Measurements from ENCODE around the gene ARID4A.

ARID4A gene

DNA sequence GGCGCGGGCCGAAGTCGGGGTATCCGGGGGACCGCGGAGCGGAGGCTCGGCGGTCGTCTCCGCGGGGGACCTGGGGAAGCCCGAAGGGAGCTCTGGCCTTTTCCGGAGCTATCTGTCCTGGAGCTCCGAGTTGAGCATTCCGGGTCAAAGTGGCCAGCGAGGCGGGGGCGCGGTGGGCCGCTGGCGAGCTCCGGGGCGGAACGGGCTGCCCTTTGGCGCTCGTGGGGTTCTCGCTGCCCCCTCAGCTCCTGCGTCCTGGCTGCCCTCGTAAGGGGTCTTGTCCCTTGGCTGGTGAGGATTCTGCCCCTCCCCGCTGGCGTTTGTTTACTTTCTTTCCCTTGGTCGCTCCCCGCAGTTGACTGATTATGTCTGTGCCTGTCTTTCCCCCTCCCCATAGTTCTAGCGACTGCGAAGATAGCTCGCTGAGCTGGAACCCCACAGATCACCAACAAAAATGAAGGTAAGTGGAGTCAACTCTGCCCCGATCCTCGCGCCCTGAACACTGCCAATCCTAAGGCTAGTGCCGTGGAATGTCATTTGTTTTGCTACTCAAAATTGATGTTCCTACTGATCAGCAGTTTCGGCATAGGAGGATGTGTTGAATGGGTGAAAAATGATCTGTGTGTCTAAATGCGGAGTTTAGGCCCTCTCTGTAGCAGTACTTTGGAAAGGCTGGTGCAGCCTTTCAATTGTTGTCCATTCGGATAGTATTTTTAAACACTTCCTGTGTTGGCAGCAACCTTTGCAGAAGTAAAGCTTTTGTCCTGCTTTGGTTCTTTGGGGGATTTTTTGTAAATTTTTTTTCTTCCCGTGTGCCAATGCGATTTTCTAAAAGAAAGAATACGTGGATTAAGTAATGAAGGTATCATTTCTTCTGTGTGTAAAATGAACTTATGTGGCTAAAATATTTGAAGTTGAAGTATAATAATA lies 1.3 kb downstream of the ARID4A start:
- TF ChIP-seq, protein P1, sequence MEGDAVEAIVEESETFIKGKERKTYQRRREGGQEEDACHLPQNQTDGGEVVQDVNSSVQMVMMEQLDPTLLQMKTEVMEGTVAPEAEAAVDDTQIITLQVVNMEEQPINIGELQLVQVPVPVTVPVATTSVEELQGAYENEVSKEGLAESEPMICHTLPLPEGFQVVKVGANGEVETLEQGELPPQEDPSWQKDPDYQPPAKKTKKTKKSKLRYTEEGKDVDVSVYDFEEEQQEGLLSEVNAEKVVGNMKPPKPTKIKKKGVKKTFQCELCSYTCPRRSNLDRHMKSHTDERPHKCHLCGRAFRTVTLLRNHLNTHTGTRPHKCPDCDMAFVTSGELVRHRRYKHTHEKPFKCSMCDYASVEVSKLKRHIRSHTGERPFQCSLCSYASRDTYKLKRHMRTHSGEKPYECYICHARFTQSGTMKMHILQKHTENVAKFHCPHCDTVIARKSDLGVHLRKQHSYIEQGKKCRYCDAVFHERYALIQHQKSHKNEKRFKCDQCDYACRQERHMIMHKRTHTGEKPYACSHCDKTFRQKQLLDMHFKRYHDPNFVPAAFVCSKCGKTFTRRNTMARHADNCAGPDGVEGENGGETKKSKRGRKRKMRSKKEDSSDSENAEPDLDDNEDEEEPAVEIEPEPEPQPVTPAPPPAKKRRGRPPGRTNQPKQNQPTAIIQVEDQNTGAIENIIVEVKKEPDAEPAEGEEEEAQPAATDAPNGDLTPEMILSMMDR (conservative IDR thresholded peaks at IDR 0.05; ENCODE audit: low read depth, low read length), result no peak

DNA sequence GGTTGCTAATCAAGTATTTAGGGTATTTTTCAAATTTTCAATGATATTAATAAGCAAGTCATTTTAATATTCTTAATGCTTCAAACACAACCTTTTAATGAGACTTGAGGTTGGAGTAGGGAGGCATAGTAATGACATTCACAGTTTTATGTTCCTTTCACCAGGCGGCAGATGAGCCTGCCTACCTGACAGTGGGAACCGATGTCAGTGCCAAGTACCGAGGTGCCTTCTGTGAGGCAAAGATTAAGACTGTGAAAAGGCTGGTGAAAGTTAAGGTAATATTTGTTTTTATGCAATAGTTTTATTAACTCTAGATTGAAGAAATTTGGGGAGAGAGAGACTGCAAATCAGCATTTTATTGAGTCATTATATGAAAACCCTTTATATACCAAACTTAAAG lies 3.1 kb downstream of the ARID4A start:
- TF ChIP-seq, protein P1 (conservative IDR thresholded peaks at IDR 0.05; ENCODE audit: low read depth, low read length), result no peak
- no peak overlapping the region for H3K4me3 ChIP-seq (ENCODE audit: low read length)
- no peak for DNase-seq (ENCODE audit: low read depth)

More for the DNA sequence above, 1.3 kb downstream of the ARID4A start:
- no peak for DNase-seq (ENCODE audit: low read depth)
- H3K4me3 ChIP-seq (ENCODE audit: low read length), result peak overlapping the region; percentile 94

DNA sequence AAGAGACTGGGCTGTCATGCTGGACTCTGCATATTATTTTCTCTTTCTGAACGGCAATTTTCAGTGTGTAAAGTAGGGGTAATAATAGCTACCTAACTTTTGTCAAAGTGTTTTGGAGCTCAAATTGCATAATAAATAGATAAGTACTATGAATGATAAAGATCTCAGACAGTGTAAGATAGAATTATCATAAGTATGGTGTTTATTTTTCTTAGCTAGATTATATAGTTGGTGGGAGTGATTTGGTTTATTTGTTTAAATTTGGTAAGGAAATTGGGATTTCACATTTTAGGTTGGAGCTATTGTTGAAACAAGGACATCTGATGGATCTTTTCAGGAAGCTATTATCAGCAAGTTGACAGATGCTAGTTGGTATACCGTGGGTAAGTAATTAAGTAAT lies 7.4 kb downstream of the ARID4A start:
- no peak for DNase-seq (ENCODE audit: low read depth)

GRCh38 chr14:58307597-58308316 lies 9.4 kb downstream of the ARID4A start:
- TF ChIP-seq, protein P1 (conservative IDR thresholded peaks at IDR 0.05; ENCODE audit: low read depth, low read length), result no peak
- DNase-seq (ENCODE audit: low read depth), result no peak
- H3K4me3 ChIP-seq (ENCODE audit: low read length), result no peak overlapping the region

More for the DNA sequence above, 7.4 kb downstream of the ARID4A start:
- no peak overlapping the region for H3K4me3 ChIP-seq (ENCODE audit: low read length)
- TF ChIP-seq, protein P1 (conservative IDR thresholded peaks at IDR 0.05; ENCODE audit: low read depth, low read length), result no peak

DNA sequence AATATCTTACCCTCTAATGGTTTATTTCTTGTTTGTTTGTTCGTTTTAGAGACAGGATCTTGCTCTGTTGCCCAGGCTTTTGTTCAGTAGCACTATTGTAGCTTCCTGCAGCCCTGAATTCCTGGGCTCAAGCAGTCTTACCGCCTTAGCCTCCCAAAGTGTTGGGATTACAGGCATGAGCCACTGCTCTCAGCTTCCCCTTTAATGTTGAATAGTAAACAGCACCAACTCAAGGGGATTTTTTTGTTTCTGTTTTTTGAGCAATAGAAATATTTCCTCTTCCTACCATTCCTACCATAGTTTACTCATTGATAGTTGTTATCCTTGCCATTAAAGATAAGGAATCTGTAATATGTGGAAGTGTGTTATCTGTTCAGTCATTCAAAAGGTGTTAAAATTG lies 10.7 kb downstream of the ARID4A start:
- TF ChIP-seq, protein P1 (conservative IDR thresholded peaks at IDR 0.05; ENCODE audit: low read depth, low read length), result no peak
- no peak for DNase-seq (ENCODE audit: low read depth)
- H3K4me3 ChIP-seq (ENCODE audit: low read length), result no peak overlapping the region

DNA sequence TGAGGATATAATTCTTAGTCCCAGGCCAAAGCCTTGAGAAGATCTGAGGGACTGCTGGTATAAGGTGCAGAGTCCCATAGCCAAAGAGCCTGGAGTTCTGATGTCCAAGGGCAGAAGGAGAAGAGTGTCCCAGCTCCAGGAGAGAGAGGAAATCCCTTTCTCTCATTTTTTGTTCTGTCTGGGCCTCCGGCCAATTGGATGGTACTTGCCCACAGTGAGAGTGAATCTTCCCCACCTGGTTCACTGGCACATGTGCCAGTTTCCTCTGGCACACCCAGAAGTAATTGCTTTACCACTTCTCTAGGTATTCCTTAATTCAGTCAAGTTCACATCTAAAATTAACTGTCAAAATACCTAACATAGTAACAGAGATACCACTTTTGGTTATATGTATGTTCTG lies 15.3 kb downstream of the ARID4A start:
- DNase-seq (ENCODE audit: low read depth), result no peak
- TF ChIP-seq, protein P1 (conservative IDR thresholded peaks at IDR 0.05; ENCODE audit: low read depth, low read length), result no peak
- no peak overlapping the region for H3K4me3 ChIP-seq (ENCODE audit: low read length)
